Activated T-cell treated with anti-CD3 and anti-CD28 coated beads for 4 hours (primary cell): Measurements from ENCODE around the gene MESP2.

ENCODE experiments used
- DNase-seq: peaks from one replicate; pipeline ENCODE4 v3.0.0-alpha.2; 2020

The MESP2 gene, protein sequence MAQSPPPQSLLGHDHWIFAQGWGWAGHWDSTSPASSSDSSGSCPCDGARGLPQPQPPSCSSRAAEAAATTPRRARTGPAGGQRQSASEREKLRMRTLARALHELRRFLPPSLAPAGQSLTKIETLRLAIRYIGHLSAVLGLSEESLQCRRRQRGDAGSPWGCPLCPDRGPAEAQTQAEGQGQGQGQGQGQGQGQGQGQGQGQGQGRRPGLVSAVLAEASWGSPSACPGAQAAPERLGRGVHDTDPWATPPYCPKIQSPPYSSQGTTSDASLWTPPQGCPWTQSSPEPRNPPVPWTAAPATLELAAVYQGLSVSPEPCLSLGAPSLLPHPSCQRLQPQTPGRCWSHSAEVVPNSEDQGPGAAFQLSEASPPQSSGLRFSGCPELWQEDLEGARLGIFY

DNA sequence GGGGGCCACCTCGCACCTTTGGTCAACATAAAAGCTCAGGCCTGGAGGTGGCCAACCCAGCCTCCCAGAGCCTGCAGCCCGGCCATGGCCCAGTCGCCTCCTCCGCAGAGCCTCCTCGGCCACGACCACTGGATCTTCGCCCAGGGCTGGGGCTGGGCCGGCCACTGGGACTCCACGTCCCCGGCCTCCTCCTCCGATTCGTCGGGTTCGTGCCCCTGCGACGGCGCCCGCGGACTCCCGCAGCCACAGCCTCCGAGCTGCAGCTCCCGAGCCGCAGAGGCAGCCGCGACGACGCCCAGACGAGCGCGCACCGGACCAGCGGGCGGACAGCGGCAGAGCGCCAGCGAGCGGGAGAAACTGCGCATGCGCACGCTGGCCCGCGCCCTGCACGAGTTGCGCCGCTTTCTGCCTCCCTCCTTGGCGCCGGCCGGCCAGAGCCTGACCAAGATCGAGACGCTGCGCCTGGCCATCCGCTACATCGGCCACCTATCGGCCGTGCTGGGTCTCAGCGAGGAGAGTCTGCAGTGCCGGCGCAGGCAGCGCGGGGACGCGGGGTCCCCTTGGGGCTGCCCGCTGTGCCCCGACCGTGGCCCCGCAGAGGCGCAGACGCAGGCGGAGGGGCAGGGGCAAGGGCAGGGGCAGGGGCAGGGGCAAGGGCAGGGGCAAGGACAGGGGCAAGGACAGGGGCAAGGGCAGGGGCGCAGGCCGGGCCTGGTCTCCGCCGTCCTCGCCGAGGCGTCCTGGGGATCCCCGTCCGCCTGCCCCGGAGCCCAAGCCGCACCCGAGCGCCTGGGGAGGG lies at the start of gene MESP2:
Gene MESP2, plus strand, starts transcription at position 59 of the 799 bp plus-strand sequence. Its CDS starts 26 bp downstream, at position 85.
- peak; percentile 7 for DNase-seq

DNA sequence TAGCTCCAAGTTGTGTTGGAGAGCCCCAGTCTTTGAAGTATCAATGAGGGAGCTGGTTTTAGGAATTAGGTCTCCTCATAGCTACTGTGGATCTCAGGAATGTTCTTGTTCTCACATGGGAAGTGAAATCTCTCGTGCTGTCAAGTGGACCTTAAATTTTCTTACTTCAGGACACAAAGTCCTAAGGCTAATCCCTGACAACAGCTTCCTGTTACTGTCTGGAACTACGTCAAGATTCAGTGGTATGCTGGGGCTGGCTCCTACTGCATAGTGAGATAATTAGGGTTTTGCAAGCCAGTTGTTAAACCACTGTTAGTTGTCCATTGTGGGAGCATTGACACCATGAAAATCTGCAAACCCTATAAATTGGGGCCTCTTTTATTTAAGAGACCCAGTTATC lies 47.9 kb upstream of the MESP2 start:
- DNase-seq = no peak

GRCh38 chr15:89731275-89731674 lies 44.9 kb upstream of the MESP2 start:
- no peak for DNase-seq

DNA sequence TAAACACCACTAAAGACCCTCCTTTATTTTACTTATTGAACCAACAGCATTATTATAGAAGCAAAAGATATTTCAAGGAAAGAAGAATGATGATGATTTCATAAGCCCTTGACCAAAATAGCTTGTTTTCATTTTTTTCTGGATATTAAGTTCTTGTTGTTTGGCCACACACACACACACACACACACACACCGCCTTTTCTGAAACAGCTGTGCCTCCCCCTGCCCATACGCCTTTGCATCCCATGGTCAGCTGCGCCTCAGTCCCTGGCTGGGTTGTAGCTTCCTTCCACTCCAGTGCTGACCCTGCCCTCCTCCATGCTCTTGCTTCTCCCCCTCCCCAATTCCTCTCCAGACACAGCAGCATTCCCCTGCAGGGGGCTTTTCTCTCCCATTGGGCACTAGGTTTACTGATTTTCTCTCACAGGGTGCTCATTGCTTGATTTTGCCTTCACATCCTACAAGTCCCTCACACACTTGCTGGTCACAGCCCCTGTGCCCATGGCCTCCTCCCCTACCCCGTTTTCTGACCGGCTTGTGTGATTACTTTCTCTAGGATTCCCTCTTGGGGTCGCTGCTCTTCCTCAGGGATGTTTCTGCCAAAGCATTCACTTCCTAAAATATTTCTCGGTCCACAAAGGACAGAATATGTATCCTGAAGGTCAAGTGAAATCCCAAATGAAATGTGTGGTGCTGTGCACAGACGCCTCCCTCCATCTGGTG lies 43.5 kb upstream of the MESP2 start:
- no peak for DNase-seq

GRCh38 chr15:89735773-89736172 lies 40.4 kb upstream of the MESP2 start:
- DNase-seq = no peak

GRCh38 chr15:89740137-89740536 lies 36.0 kb upstream of the MESP2 start:
- DNase-seq = peak; percentile 50

DNA sequence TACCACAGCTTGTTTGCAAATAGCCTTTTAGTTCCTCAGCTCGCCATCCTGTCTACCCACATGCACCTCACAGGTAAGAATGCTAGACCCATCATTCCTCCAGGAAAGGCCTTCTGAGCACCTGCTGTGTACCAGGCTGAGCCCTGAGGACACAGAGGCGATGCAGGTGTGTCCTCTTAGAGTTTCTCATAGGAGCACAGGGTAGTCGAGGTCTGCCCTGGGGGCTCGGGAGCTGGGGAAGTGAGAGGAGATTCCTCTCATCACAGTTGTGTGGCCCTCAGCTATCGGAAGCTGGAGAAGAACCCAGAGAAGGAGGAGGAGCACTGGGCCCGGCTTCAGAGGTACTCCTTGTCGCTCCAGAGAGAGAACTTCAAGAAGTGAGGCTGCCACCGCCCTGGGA lies 33.1 kb upstream of the MESP2 start:
- DNase-seq = no peak

GRCh38 chr15:89743594-89743993 lies 32.5 kb upstream of the MESP2 start:
- no peak for DNase-seq

DNA sequence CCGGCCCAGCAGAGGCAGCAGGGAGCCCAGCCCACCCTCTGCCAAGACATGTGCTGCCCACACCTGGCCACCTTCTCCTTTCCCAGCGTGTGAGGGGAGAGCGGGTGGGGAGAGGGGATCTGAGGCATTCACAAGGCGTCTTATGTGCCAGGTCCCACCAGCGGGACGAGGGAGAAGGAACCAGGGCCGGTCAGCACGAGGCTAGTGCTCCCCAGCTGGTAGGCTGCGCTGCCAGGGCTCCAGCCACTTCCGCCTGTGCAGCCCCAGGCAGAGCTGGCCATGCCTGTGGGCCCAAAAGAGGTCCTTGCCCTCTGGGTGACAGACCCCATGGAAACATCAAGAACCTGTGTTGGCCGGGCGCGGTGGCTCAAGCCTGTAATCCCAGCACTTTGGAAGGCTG lies 31.0 kb upstream of the MESP2 start:
- DNase-seq = no peak

DNA sequence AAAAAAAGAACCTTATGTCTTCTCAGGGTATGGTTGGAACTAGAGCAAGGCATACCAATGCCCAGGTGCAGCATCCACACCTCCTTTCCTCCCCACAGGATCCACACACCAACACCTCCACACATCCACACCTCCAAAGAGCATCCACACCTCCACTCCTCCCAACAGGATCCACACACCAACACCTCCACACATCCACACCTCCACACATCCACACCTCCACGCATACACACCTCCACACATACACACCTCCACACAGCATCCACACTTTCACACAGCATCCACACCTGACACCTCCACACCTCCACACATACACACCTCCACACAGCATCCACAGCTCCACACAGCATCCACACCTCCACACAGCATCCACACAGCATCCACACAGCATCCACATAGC lies 30.4 kb upstream of the MESP2 start:
- DNase-seq = no peak

DNA sequence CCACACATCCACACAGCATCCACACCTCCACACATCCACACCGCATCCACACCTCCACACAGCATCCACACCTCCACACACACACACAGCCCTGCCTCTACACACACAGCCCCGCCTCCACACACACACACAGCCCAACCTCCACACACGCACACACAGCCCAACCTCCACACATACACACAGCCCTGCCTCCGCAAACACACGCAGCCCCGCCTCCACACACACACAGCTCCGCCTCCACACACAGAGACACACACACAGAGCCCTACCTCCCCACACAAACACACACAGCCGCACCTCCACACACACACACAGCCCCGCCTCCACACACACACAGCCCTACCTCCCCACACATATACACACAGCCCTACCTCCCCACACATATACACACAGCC lies 29.7 kb upstream of the MESP2 start:
- DNase-seq = no peak

GRCh38 chr15:89747708-89748682 lies 28.1 kb upstream of the MESP2 start:
- DNase-seq = no peak

DNA sequence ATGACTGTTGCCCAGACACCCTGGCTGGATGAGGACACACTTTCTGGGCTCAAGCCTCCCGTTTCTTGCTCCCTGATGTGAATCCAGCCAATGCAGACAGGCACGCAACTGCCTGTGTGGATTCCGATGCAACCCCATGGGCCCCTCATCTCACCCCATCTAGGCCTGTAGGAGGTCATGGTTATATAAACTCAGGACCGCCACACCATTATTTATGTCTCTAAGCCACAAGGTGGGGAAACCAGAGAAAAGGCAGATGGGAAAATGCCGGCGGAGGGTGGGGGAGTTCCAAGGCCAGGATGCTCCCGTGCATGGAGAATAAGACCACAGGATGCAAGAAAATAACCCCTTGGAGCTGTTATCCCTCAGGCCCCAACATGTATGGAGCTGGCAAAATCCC lies 27.1 kb upstream of the MESP2 start:
- DNase-seq = no peak

- no peak for DNase-seq
Measured at GRCh38 chr15:89749526-89749925, 26.6 kb upstream of the MESP2 start.

DNA sequence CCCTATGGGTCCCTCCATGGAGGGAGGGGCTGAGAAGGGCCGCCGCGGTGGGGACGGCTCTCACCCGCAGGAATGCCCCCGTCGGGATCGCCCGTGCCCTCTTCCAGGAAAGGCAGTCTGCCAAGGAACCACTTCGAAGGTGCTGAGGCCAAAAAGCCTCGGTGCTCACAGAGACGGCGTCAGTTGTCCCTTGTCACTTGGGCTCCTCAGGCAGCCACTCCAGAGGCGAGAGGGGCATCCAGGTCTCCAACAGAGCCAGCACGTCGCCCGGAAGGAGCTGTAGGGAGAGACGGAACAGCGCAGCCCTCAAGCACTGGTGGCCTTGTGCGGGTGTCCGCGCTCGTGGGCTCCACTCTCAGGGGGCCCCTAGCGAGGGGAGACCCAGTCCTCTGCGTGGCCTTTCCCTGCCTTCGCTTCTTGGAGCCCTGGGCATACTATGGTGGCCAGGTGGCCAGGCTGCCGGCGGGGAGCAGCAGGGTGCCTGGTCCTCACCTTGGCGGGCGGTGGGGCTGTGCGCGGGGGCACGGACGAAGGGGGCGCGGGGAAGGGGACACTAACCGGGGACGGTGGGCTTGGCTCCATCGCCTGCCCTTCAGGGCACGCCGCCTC lies 26.1 kb upstream of the MESP2 start:
- no peak for DNase-seq

GRCh38 chr15:89750560-89751542 lies 25.3 kb upstream of the MESP2 start, which contains the start of gene MESP1:
Gene MESP1, minus strand, starts transcription at chr15:89751249. Its CDS starts 18 bp downstream, at chr15:89751231.
- peak; percentile 65 for DNase-seq

GRCh38 chr15:89751748-89752147 lies 24.4 kb upstream of the MESP2 start:
- no peak for DNase-seq

GRCh38 chr15:89753855-89754254 lies 22.3 kb upstream of the MESP2 start:
- no peak for DNase-seq

- no peak for DNase-seq
Measured at GRCh38 chr15:89754361-89755154, 21.6 kb upstream of the MESP2 start.

DNA sequence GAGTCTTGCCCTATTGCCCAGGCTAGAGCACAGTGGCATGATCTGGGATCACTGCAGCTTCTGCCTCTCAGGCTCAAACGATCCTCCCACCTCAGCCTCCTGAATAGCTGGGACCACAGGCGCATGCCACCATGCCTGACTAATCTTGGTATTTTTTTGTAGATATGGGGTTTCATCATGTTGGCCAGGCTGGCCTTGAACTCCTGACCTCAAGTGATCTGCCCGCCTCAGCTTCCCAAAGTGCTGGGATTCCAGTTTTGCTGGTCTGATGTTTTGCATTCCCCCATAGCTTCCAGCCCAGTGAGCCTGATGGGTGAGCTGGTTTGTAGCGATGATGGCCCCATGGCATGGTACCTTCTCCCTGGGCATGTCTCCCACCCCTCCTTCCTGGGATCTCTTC lies 20.4 kb upstream of the MESP2 start:
- no peak for DNase-seq
